Activated CD8-positive, alpha-beta memory T cell treated with anti-CD3 and anti-CD28 coated beads for 36 hours (primary cell): ENCODE measurements around the gene LAMB1. TPM values are rescaled to one million over a fixed set of nuclear protein-coding genes. Genes with fewer than 3 reads are reported as not detected.

ENCODE experiments used
- total RNA-seq, 2 experiments: library from RNA; stranded (reverse); gene quantifications; one replicate each; pipeline ENCODE4 v1.2.3, GENCODE V29; 2021

Gene LAMB1
- total RNA-seq, 2 experiments from 2014 or later = 0.04 TPM; not detected in 1

Other genes starting within 250 kb of the LAMB1 start
- gene SLC26A3, start 199.9 kb downstream of the LAMB1 start, total RNA-seq = not detected
- 100 to 1,000 TPM; 112 to 114 TPM for gene DLD, start 112.0 kb downstream of the LAMB1 start, total RNA-seq
- gene LAMB4, start 127.2 kb upstream of the LAMB1 start, total RNA-seq = not detected